Measurements from ENCODE around the gene TRAF6.

TRAF6 gene

GRCh38 chr11:36451681-36452080 is 58.4 kb downstream of the TRAF6 start:
- H3K4me3 ChIP-seq (ENCODE audit: low read depth, low read length), result no peak overlapping the region
- CTCF ChIA-PET, result interaction anchor here (1.3 to 1.9 kb wide), 5 partner anchors 10 to 159 kb away, joined by 3 to 9 read pairs (median 4); no protein-coding TSS in a partner anchor
- POLR2A ChIA-PET, result interaction anchor here (1.6 kb wide), 1 partner anchor 31 kb away, joined by 9 read pairs; no protein-coding TSS in a partner anchor
- DNase-seq (ENCODE audit: low read depth, low spot score), result no peak
- TF ChIP-seq, protein P1, sequence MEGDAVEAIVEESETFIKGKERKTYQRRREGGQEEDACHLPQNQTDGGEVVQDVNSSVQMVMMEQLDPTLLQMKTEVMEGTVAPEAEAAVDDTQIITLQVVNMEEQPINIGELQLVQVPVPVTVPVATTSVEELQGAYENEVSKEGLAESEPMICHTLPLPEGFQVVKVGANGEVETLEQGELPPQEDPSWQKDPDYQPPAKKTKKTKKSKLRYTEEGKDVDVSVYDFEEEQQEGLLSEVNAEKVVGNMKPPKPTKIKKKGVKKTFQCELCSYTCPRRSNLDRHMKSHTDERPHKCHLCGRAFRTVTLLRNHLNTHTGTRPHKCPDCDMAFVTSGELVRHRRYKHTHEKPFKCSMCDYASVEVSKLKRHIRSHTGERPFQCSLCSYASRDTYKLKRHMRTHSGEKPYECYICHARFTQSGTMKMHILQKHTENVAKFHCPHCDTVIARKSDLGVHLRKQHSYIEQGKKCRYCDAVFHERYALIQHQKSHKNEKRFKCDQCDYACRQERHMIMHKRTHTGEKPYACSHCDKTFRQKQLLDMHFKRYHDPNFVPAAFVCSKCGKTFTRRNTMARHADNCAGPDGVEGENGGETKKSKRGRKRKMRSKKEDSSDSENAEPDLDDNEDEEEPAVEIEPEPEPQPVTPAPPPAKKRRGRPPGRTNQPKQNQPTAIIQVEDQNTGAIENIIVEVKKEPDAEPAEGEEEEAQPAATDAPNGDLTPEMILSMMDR (IDR thresholded peaks at IDR 0.05; ENCODE audit: insufficient read depth, low read length, missing control alignments), result no peak

GRCh38 chr11:36451045-36451444 is 59.0 kb downstream of the TRAF6 start:
- TF ChIP-seq, protein P1 (IDR thresholded peaks at IDR 0.05; ENCODE audit: insufficient read depth, low read length, missing control alignments), result no peak
- DNase-seq (ENCODE audit: low read depth, low spot score), result no peak
- POLR2A ChIA-PET, result no interaction called here
- H3K4me3 ChIP-seq (ENCODE audit: low read depth, low read length), result no peak overlapping the region
- CTCF ChIA-PET, result interaction anchor here (1.0 to 2.5 kb wide), 3 partner anchors 10 to 27 kb away, joined by 3 to 12 read pairs (median 10); no protein-coding TSS in a partner anchor

- no peak for DNase-seq (ENCODE audit: low read depth, low spot score)
- TF ChIP-seq, protein P1 (IDR thresholded peaks at IDR 0.05; ENCODE audit: insufficient read depth, low read length, missing control alignments), result no peak
- no peak overlapping the region for H3K4me3 ChIP-seq (ENCODE audit: low read depth, low read length)
- ChIA-PET CTCF (interaction anchor here (1.0 to 2.5 kb wide), 4 partner anchors 9 to 143 kb away, joined by 3 to 12 read pairs (median 6); no protein-coding TSS in a partner anchor), POLR2A (interaction anchor here (0.9 kb wide), 1 partner anchor 30 kb away, joined by 3 read pairs; no protein-coding TSS in a partner anchor)
Measured at GRCh38 chr11:36450110-36450572, 59.9 kb downstream of the TRAF6 start.

DNA sequence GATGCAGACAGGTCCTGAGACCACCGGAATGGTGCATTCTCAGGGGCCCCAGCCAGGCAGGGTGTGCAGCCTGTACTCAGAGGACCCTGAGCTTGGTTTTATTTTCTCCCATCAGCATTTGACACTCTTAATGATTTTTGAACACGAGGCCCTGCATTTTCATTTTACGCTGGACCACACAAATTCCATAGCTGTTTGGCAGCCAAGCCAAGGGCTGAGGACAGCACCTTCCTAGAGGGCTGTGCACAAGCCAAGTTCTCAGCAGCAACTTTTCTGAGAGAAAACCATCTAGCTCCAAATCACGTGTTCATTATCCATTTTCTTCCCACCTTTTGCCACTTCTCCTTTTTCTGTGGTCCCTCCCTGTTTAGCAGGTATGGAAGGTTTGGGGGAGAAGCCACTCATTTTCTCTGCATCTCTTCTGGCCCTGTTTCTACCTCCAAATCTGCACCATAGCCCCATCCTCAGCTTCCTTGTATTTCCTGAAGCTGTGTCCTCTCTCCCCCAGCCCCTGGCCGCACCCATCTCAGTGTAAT is 60.4 kb downstream of the TRAF6 start:
- ChIA-PET POLR2A (interaction anchor here (0.6 to 0.9 kb wide), 2 partner anchors 21 to 29 kb away, joined by 3 read pairs; no protein-coding TSS in a partner anchor), CTCF (interaction anchor here (1.0 to 2.5 kb wide), 4 partner anchors 9 to 157 kb away, joined by 3 to 12 read pairs (median 6); no protein-coding TSS in a partner anchor)
- no peak for DNase-seq (ENCODE audit: low read depth, low spot score)
- no peak overlapping the region for H3K4me3 ChIP-seq (ENCODE audit: low read depth, low read length)
- TF ChIP-seq, protein P1 (IDR thresholded peaks at IDR 0.05; ENCODE audit: insufficient read depth, low read length, missing control alignments), result no peak

DNA sequence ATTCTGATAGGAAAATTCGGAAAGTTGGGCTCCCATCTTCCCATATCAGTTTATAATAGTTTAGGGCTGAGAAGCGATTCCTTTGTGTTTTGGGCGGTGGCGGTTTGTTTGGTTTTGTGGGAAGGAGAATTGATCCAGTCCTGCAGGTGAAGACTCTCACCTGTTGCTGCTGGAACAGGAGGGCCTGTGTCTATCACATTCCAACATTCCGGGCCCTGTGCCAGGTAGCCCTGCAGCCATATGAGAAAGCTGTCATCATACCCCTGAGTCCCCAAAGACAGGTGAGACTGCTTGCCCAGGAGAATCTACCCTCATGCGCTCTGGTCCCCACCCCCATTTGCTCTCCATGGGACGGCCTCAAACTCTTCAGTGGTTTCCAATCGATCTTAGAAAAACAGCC is 62.1 kb downstream of the TRAF6 start:
- POLR2A ChIA-PET, result no interaction called here
- CTCF ChIA-PET, result no interaction called here
- TF ChIP-seq, protein P1 (IDR thresholded peaks at IDR 0.05; ENCODE audit: insufficient read depth, low read length, missing control alignments), result no peak
- no peak for DNase-seq (ENCODE audit: low read depth, low spot score)
- H3K4me3 ChIP-seq (ENCODE audit: low read depth, low read length), result no peak overlapping the region

GRCh38 chr11:36447514-36447913 is 62.6 kb downstream of the TRAF6 start:
- CTCF ChIA-PET, result no interaction called here
- TF ChIP-seq, protein P1 (IDR thresholded peaks at IDR 0.05; ENCODE audit: insufficient read depth, low read length, missing control alignments), result no peak
- POLR2A ChIA-PET, result no interaction called here
- H3K4me3 ChIP-seq (ENCODE audit: low read depth, low read length), result no peak overlapping the region
- DNase-seq (ENCODE audit: low read depth, low spot score), result peak; percentile 9
